Coronary artery (tissue), 2 donors: Measurements from ENCODE around the gene DNAI2.

Experiments
- DNase-seq: peaks from one replicate; pipeline ENCODE4 v3.0.0-alpha.2; 2017; ENCODE audit warnings: low spot score
- H3K27ac ChIP-seq, 2 donors: fragments of 200-600 bp; sonication (generic); one replicate each; pipeline ENCODE4 v1.5.1; 2016 to 2019
- H3K4me3 ChIP-seq: fragments of 200-600 bp; sonication (generic); 2 replicates; pipeline ENCODE4 v1.5.1; 2016; ENCODE audit warnings: mild to moderate bottlenecking, moderate library complexity
- TF ChIP-seq, protein P1 (sequence below): fragments of 200-600 bp; sonication (generic); IDR thresholded peaks from one replicate; pipeline ENCODE4 v1.5.1; 2019; ENCODE audit warnings: antibody characterized with exemption

DNAI2 gene

DNA sequence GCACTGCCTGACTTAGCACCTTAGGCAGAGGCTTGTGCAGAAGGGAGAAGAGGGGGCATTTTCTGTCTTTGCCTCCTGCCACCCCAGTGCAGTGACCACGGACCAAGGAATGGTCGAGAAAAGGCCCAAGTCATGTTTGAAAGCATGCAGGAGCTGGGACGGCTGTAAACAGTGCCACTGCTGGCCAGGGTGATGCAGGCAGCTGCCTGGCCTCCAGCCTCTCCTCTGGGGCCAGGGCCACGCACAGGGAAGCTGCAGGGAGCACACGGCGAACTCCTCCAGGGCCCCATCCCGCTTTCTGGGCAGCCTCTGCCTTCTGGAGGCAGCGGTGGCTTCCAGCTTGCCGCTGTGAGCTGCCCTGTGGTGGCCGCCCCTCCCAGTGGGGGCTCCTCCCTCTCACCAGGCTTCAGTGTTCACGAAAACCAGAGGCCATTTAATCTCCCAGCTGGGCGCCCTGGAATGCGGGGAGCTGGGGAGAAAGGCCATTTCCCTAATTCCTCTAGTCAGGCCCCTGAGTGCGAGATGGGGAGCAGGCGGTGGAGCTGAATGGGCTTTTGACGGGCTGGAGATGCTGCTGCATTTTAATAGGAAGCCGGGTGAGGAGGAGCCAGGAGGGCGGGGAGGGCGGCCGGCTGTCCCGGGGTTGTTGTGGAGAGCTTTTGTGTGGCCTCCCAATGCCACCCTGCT lies 28.7 kb upstream of the DNAI2 start:
- Histone ChIP-seq H3K27ac (peak overlapping the region in 1 of 2 donors; percentile 41), H3K4me3 (no peak overlapping the region)
- TF ChIP-seq, protein P1, sequence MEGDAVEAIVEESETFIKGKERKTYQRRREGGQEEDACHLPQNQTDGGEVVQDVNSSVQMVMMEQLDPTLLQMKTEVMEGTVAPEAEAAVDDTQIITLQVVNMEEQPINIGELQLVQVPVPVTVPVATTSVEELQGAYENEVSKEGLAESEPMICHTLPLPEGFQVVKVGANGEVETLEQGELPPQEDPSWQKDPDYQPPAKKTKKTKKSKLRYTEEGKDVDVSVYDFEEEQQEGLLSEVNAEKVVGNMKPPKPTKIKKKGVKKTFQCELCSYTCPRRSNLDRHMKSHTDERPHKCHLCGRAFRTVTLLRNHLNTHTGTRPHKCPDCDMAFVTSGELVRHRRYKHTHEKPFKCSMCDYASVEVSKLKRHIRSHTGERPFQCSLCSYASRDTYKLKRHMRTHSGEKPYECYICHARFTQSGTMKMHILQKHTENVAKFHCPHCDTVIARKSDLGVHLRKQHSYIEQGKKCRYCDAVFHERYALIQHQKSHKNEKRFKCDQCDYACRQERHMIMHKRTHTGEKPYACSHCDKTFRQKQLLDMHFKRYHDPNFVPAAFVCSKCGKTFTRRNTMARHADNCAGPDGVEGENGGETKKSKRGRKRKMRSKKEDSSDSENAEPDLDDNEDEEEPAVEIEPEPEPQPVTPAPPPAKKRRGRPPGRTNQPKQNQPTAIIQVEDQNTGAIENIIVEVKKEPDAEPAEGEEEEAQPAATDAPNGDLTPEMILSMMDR, result no peak
- DNase-seq, result no peak

DNA sequence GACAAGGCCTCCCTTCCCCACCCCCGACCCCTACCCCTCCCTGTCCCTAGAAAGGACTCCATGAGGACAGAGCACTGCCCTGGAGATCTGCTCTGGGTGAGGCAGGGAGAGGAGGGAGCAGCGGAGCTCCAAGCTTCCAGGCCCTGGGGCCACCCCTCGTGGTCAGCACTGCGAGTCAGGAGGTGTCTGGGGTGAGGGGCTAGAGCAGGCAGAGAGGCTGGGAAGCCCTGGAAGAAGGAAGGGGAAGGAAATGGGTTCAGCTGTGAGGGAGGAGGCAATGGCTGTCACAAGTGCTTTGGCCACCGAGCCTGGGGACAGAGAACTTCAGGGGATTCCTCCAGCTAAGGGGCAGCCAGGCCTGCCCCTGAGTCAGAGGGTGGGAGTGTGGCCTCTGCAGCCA lies 28.2 kb upstream of the DNAI2 start:
- H3K27ac ChIP-seq, result peak overlapping the region in 1 of 2 donors; percentile 41
- TF ChIP-seq, protein P1, result no peak
- no peak for DNase-seq
- H3K4me3 ChIP-seq, result no peak overlapping the region

DNA sequence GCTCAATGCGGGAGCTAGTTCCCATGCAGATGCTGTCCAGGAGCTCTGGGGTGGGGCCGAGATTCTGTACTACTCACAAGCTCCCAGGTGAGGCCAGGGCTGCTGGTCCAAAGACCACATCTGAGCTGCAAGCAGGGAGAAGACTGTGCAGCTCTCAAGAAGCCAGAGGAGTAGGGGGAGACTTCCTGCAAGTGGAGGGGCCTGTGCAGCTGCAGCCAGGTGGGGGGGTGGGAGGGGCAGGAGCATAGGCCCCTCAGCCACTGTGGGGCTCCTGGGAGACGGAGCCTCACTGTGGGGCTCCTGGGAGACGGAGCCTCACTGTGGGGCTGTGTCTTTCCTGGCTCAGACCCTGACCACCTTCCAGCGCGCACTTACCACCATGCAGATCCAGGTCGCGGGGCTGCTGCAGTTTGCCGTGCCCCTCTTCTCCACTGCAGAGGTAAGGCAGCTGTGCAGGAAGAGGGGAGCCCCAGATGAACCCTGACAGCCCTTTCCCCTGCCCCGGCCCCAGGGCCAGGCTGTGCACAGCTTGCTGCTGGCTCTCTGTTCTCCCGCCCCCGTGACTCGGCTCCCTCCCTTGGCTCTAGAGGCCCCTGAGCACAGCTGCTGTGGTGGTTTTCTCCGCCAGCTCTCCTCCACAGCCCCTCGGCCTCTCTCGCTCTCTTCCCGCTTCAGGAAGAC lies 24.3 kb upstream of the DNAI2 start:
- no peak for DNase-seq
- TF ChIP-seq, protein P1, result no peak
- Histone ChIP-seq H3K4me3 (no peak overlapping the region), H3K27ac (no peak overlapping the region)

DNA sequence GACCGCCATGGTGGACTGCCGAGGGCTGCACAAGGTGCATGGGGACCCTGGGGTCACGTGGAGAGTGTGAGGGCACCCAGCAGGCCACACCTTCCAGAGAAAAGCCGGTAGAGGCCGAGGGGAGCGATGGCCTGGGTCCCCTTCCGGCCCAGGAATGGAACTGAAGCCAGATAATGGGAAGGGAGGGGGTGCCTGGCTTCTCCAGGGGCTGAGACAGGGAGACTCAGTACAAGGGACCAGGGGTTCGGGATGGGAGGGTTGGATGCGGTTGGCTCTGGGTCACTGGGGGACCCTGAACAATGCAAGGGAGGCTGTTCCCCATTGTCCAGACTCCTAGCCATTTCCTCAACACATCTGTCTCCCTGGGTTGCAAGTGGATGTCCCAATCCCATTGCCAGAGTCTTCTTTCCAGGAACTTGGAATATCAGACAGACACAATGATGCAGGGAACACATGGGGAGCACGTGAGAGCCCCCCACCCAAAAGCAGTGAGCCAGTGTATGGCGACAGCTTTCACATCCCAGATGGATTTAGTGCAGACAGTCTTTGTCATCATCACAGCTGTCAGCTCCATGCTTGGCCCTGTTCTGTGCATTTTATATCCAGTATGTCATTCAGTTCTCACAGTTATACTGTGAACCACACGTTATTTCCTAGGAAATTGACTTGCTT lies 23.6 kb upstream of the DNAI2 start:
- DNase-seq, result no peak
- TF ChIP-seq, protein P1, result no peak

DNA sequence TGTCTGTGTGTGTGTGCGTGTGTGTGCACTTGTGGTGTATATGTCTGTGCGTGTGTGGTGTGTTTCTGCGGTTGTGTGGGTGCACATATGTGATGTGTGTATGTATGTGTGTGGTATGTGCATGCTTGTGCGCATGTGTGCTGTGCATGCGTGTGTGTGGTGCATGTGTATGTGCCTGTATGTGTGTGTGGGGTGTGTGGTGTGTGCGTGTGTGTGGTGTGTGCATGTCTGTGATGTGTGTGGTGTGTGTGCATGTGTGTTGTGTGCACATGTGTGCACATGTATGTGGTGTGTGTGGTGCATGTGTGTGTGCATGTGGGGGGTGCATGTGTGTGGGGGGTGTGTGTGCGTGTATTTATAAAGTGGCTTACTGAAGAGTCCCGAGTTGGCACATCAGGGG lies 23.0 kb upstream of the DNAI2 start:
- TF ChIP-seq, protein P1, result no peak
- no peak overlapping the region for H3K27ac ChIP-seq
- DNase-seq, result no peak
- H3K4me3 ChIP-seq, result no peak overlapping the region

More for the DNA sequence above, 23.6 kb upstream of the DNAI2 start:
- H3K4me3 ChIP-seq, result no peak overlapping the region
- H3K27ac ChIP-seq, result no peak overlapping the region

DNA sequence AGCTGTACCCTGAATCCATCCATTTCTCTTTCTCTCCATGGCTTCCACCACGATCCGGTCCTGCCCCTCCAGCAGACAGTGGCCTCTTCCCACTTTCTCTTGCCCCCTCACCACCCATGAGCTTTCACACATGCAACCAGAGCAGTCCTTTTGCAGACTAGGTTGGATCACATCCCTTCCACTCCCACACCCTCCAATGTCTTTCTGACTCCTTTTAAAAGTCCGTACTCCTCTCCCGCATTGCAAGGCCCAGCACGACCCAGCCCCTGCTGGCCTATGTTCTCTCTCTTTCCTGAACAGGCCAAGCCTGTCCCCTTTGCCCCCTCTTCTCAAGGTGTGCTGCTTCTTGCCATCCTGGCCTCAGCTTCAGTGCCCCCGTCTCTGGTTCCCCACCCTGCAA lies 22.5 kb upstream of the DNAI2 start:
- DNase-seq, result no peak
- TF ChIP-seq, protein P1, result no peak
- no peak overlapping the region for H3K27ac ChIP-seq
- no peak overlapping the region for H3K4me3 ChIP-seq
